Retina (tissue), 1 donor: ENCODE data around the gene SIPA1L3.
A peak's percentile ranks its signal among the peaks of the same experiment; 100 is the strongest.

Experiments
- DNase-seq: peaks from one replicate; pipeline ENCODE4 v3.0.0-alpha.2; 2016

SIPA1L3 gene

GRCh38 chr19:38125238-38125637, 218.2 kb downstream of the SIPA1L3 start:
- DNase-seq: no peak

- DNase-seq: no peak
Measured at GRCh38 chr19:38130399-38130798, 223.4 kb downstream of the SIPA1L3 start.

GRCh38 chr19:38132781-38133180, 225.8 kb downstream of the SIPA1L3 start:
- no peak for DNase-seq

- DNase-seq: no peak
Measured at GRCh38 chr19:38133319-38133718, 226.3 kb downstream of the SIPA1L3 start.

- peak; percentile 61 for DNase-seq
Measured at GRCh38 chr19:38134540-38135149, 227.6 kb downstream of the SIPA1L3 start.

- no peak for DNase-seq
Measured at GRCh38 chr19:38135150-38135998, 228.4 kb downstream of the SIPA1L3 start.

GRCh38 chr19:38139122-38139521, 232.1 kb downstream of the SIPA1L3 start:
- no peak for DNase-seq

GRCh38 chr19:38141108-38141507, 234.1 kb downstream of the SIPA1L3 start:
- no peak for DNase-seq

GRCh38 chr19:38142176-38143035, 235.4 kb downstream of the SIPA1L3 start:
- DNase-seq: peak; percentile 78

- DNase-seq: no peak
Measured at GRCh38 chr19:38143847-38144246, 236.8 kb downstream of the SIPA1L3 start.

GRCh38 chr19:38144667-38145066, 237.7 kb downstream of the SIPA1L3 start:
- DNase-seq: no peak

- no peak for DNase-seq
Measured at GRCh38 chr19:38145623-38146022, 238.6 kb downstream of the SIPA1L3 start.

- no peak for DNase-seq
Measured at GRCh38 chr19:38148337-38148736, 241.3 kb downstream of the SIPA1L3 start.

GRCh38 chr19:38149661-38150061, 242.7 kb downstream of the SIPA1L3 start:
- DNase-seq: no peak

- DNase-seq: no peak
Measured at GRCh38 chr19:38151242-38151641, 244.2 kb downstream of the SIPA1L3 start.

GRCh38 chr19:38152461-38153379, 245.7 kb downstream of the SIPA1L3 start:
- DNase-seq: peak; percentile 39

- DNase-seq: no peak
Measured at GRCh38 chr19:38155453-38155852, 248.4 kb downstream of the SIPA1L3 start.

- DNase-seq: no peak
Measured at GRCh38 chr19:38158730-38159129, 251.7 kb downstream of the SIPA1L3 start.

- DNase-seq: no peak
Measured at GRCh38 chr19:38162094-38162493, 255.1 kb downstream of the SIPA1L3 start.

- DNase-seq: no peak
Measured at GRCh38 chr19:38162632-38163031, 255.6 kb downstream of the SIPA1L3 start.

- no peak for DNase-seq
Measured at GRCh38 chr19:38163419-38164290, 256.6 kb downstream of the SIPA1L3 start.
